Measurements from ENCODE around the gene CEBPG. TPM values are rescaled to one million over a fixed set of nuclear protein-coding genes. Genes with fewer than 3 reads are reported as not detected.

The CEBPG gene
- polyA plus RNA-seq, 4 donors, result 48.6 to 78.0 (median 67.7) TPM

DNA sequence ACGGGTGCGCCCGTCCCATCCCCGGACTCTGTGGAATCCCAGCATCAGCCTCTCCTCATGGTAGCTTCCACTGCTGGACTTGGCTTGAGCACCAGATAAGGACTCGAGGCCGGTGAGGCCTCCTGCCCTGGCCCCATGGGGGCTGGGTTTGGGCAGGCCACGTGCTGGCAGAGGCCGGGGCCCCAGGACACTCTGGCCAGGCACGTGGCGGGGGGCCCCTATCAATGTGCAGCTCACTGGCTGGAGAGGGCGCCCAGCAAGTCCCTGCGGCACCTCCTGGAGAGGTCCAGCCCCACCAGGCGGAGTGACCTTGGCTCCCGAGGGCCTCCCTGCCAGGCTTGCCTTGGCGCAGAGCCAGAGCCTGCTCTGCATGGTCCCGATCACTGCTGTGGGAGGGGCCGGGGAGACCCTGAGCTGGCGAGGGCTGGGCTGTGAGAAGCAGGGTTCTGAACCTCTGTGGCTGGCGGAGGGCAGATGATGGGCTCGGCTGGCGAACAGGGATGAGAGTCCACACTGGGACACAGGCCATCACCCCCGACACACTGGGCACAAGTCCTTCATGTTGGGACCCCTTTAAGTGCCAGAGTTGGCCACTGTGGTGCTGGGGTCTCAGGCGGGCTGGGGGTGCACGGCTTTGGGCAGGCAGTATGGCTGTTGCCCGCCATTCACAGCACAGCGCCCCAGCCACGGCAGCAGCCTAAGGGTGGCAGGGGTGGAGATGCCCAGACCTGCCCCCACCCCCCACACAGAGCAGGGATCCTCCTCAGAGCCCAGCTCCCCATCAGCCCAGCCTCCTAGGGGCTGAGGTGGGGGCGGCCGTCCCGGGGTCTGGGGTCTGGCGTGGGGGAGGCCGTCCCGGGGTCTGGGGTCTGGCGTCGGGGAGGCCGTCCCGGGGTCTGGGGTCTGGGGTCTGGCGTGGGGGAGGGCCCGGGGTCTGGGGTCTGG is 19.1 kb downstream of the CEBPG start:
- peak overlapping the region in 2 of 3 donors; percentile 85 to 91 for H3K27ac ChIP-seq (ENCODE audit: low read depth in 1 of 3, low read length in 2 of 3)
- peaks cover 7 to 87% (median 10%) of the 10 kb centered on the region in 3 donors for H3K4me1 ChIP-seq (ENCODE audit: control insufficient read depth in 3 of 3, insufficient read depth in 2 of 3, low read depth in 1 of 3, low read length in 2 of 3)
- WGBS, 3 donors, result 42 to 71% (median 61%) methylated on average over 37 to 39 of the region's 39 CpGs
- H3K27me3 ChIP-seq (ENCODE audit: control insufficient read depth in 3 of 3, insufficient read depth in 3 of 3, low read length in 3 of 3), result no peaks in the 10 kb centered on the region
- no peak for FAIRE-seq
- no peaks in the 10 kb centered on the region for H3K9me3 ChIP-seq (ENCODE audit: control insufficient read depth in 2 of 2, insufficient read depth in 1 of 2, low read depth in 1 of 2, low read length in 1 of 2)
- peaks cover 0 to 43% (median under 1%) of the 10 kb centered on the region in 3 donors for H3K36me3 ChIP-seq (ENCODE audit: control insufficient read depth in 3 of 3, insufficient read depth in 2 of 3, low read depth in 1 of 3, low read length in 3 of 3)
- DNase-seq, result peak; percentile 83 to 92
- no peak overlapping the region for H3K4me3 ChIP-seq (ENCODE audit: low read depth in 1 of 3, low read length in 3 of 3)

DNA sequence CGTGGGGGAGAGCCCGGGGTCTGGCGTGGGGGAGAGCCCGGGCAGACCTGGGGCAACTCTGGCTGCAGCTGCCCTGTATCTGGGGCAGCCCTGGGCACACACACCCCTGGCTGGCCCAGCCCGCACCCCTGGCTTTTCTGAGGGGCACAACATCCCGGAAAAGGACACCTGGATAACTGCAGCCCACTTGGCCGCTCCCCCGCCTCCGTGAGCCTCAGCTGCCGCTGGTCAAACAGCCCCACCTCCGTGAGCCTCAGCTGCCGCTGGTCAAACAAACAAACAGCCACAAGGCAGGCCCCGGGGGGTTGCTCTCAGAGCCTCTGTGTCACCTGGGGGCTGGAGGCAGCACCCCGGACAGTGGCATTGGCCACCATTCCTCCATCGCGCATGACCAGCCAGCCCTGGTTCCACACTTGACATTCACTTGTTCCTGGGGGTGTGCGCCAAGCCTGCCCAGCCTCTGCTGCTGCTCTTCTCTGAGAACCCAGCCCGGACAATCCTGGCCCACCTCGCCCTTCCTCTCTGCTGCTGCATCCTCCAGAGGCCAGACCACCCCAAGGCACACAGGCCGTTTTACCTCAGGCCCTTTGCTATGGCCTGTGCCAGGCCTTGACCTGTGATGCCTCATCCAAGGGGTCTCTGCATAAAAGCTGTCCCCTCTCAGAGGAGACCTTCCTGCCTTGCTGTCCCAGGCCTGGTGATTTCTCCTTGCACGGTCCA is 19.9 kb downstream of the CEBPG start:
- Histone ChIP-seq H3K27ac (ENCODE audit: low read depth in 1 of 3, low read length in 2 of 3) (peak overlapping the region in 2 of 3 donors; percentile 22 to 91), H3K9me3 (ENCODE audit: control insufficient read depth in 2 of 2, insufficient read depth in 1 of 2, low read depth in 1 of 2, low read length in 1 of 2) (no peaks in the 10 kb centered on the region), H3K27me3 (ENCODE audit: control insufficient read depth in 3 of 3, insufficient read depth in 3 of 3, low read length in 3 of 3) (no peaks in the 10 kb centered on the region), H3K4me1 (ENCODE audit: control insufficient read depth in 3 of 3, insufficient read depth in 2 of 3, low read depth in 1 of 3, low read length in 2 of 3) (peaks cover 7 to 80% (median 10%) of the 10 kb centered on the region in 3 donors), H3K4me3 (ENCODE audit: low read depth in 1 of 3, low read length in 3 of 3) (no peak overlapping the region), H3K36me3 (ENCODE audit: control insufficient read depth in 3 of 3, insufficient read depth in 2 of 3, low read depth in 1 of 3, low read length in 3 of 3) (peaks cover 0 to 42% (median 0%) of the 10 kb centered on the region in 3 donors)
- WGBS, 3 donors, result 65 to 85% (median 69%) methylated on average over 21 of the region's 21 CpGs
- DNase-seq (no peak), FAIRE-seq (no peak)

DNA sequence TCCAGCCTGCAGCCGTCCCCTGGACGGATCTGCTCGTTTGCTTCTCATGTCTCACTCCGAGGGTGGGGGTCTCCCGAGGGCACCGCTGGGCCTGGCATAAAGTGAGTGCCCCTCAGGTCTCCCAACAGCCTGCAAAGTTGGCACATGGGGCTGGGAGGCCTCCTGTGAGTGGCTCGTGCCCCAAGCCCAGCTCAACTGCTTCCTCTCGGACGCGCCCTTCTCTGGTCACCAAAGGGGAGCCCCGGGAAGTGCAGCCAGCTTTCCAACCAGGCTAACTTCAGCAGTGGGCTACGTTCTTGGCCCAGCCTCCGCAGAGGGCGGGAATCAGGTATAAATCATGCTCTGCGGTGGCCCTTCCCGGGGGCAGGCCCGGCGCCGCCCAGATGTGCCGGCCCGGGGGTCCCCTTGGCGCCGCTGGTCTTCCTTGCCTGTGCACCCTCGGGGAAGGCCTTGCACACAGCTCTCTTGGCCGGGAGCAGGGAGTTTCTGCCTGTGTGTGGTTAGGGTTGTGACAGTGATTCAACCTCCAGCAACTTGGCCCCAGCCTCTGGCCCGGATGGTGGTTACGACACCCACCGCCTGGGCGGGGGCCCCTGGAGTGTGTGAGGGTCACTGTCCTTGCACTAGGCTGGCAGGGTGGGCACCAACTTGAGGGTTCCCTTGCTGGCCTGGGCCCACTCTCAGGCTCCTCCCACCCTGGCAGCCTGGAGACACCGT is 20.7 kb downstream of the CEBPG start:
- Histone ChIP-seq H3K4me1 (ENCODE audit: control insufficient read depth in 3 of 3, insufficient read depth in 2 of 3, low read depth in 1 of 3, low read length in 2 of 3) (peaks cover 7 to 73% (median 10%) of the 10 kb centered on the region in 3 donors), H3K36me3 (ENCODE audit: control insufficient read depth in 3 of 3, insufficient read depth in 2 of 3, low read depth in 1 of 3, low read length in 3 of 3) (peaks cover 0 to 42% (median 0%) of the 10 kb centered on the region in 3 donors), H3K27ac (ENCODE audit: low read depth in 1 of 3, low read length in 2 of 3) (peak overlapping the region in 2 of 3 donors; percentile 72 to 91), H3K4me3 (ENCODE audit: low read depth in 1 of 3, low read length in 3 of 3) (no peak overlapping the region), H3K9me3 (ENCODE audit: control insufficient read depth in 2 of 2, insufficient read depth in 1 of 2, low read depth in 1 of 2, low read length in 1 of 2) (no peaks in the 10 kb centered on the region), H3K27me3 (ENCODE audit: control insufficient read depth in 3 of 3, insufficient read depth in 3 of 3, low read length in 3 of 3) (no peaks in the 10 kb centered on the region)
- 71 to 79% (median 73%) methylated on average over 30 of the region's 30 CpGs for WGBS, 3 donors
- DNase-seq (peak in 1 of 2 donors; percentile 44), FAIRE-seq (no peak)

DNA sequence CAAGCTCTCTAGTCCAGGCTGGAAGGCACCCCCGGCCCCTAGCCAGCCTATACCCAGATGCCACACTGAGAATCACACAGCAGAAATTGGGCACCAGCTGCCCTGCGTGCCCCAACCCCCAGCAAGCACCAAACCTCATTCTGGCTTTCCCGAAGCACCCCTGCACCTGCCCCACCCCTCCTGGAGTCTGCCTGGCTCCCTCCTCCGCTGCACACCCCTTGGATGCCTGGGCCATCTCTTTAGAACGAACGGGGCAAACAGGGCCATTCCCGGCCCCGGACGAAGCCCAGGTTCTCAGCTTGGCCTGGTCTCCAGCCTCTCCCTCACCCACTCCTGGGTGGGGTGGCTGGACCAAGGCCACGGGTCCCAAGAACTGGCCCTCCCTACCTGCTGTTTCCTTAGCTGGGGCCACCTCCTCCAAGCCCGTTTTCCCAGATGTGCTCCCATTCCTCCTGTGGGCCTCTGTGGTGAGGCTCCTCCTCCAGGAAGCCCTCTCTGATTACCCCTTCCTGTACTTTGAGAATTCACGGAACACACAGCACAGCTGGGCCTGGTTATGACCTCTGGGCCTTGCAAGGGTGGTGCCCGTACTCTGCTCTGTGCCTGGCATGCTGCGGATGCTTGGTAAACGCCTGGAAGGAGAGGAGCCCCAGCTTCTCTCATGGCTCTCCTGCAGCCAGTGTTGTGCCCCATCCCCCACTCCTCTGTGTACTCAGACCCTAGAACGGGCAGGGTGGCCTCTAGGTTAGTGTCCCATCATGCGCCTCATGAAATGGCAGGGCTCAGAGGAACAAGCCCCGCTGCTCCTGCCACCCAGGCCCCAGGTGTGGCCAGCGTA is 21.4 kb downstream of the CEBPG start:
- FAIRE-seq (no peak), DNase-seq (peak in 1 of 2 donors; percentile 85)
- Histone ChIP-seq H3K4me3 (ENCODE audit: low read depth in 1 of 3, low read length in 3 of 3) (no peak overlapping the region), H3K27me3 (ENCODE audit: control insufficient read depth in 3 of 3, insufficient read depth in 3 of 3, low read length in 3 of 3) (no peaks in the 10 kb centered on the region), H3K4me1 (ENCODE audit: control insufficient read depth in 3 of 3, insufficient read depth in 2 of 3, low read depth in 1 of 3, low read length in 2 of 3) (peaks cover 7 to 67% (median 7%) of the 10 kb centered on the region in 3 donors), H3K27ac (ENCODE audit: low read depth in 1 of 3, low read length in 2 of 3) (peak overlapping the region in 2 of 3 donors; percentile 72 to 91), H3K9me3 (ENCODE audit: control insufficient read depth in 2 of 2, insufficient read depth in 1 of 2, low read depth in 1 of 2, low read length in 1 of 2) (no peaks in the 10 kb centered on the region), H3K36me3 (ENCODE audit: control insufficient read depth in 3 of 3, insufficient read depth in 2 of 3, low read depth in 1 of 3, low read length in 3 of 3) (peaks cover 0 to 41% (median 2%) of the 10 kb centered on the region in 3 donors)
- 50 to 68% (median 53%) methylated on average over 19 of the region's 19 CpGs for WGBS, 3 donors

DNA sequence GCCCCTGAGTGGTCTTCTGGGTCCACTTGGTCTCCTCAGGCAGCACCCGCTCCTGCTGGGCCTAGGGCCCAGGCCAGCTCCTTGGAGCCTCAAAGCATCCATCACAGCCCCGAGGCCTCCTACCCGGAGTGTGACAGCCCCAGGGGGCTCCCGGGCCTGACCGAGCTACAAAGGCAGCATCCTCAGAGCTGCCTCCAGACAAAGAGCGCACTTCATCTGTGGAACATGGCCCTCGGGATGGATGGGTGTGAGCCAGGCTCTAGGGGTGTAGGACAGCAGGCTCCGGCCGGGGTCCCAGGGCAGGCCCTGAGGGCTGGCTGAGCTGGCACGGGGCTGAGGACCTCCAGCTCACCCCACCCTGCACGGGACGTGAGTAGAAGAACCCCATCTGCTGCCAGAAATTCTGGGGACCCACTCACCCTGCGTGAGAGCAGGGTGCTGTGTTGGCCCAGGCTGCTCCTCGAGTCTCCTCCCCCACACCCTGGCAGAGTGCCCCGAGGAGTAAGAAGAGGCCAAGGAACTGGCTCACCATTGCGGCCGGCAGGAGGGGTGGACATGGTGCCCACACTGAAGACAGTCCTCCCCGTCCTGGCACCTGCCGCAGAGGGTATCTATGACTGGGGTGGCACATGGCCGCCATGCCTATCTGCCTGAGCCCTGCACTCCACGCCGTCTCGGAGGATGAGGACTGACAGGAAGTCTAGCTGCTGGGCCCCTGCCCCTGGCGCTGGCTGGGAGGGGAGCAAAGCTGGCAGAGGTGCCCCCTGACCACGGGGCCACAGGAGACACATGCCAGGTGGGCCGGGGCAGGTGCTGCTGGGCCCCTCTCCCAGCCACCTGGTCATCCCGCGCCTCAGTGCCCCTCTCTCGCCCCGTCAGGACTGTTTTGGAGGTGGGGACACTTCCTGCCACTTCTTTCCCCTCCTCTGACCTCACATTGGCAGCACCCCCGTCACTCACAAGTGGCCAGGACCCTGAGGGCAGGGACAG is 22.3 kb downstream of the CEBPG start:
- Histone ChIP-seq H3K27ac (ENCODE audit: low read depth in 1 of 3, low read length in 2 of 3) (peak overlapping the region in 1 of 3 donors; percentile 72), H3K4me3 (ENCODE audit: low read depth in 1 of 3, low read length in 3 of 3) (no peak overlapping the region), H3K9me3 (ENCODE audit: control insufficient read depth in 2 of 2, insufficient read depth in 1 of 2, low read depth in 1 of 2, low read length in 1 of 2) (no peaks in the 10 kb centered on the region), H3K4me1 (ENCODE audit: control insufficient read depth in 3 of 3, insufficient read depth in 2 of 3, low read depth in 1 of 3, low read length in 2 of 3) (peaks cover 1 to 67% (median 7%) of the 10 kb centered on the region in 3 donors), H3K27me3 (ENCODE audit: control insufficient read depth in 3 of 3, insufficient read depth in 3 of 3, low read length in 3 of 3) (no peaks in the 10 kb centered on the region), H3K36me3 (ENCODE audit: control insufficient read depth in 3 of 3, insufficient read depth in 2 of 3, low read depth in 1 of 3, low read length in 3 of 3) (peaks cover 0 to 47% (median 2%) of the 10 kb centered on the region in 3 donors)
- WGBS, 3 donors, result 79 to 80% (median 80%) methylated on average over 31 of the region's 31 CpGs
- DNase-seq (no peak), FAIRE-seq (no peak)

DNA sequence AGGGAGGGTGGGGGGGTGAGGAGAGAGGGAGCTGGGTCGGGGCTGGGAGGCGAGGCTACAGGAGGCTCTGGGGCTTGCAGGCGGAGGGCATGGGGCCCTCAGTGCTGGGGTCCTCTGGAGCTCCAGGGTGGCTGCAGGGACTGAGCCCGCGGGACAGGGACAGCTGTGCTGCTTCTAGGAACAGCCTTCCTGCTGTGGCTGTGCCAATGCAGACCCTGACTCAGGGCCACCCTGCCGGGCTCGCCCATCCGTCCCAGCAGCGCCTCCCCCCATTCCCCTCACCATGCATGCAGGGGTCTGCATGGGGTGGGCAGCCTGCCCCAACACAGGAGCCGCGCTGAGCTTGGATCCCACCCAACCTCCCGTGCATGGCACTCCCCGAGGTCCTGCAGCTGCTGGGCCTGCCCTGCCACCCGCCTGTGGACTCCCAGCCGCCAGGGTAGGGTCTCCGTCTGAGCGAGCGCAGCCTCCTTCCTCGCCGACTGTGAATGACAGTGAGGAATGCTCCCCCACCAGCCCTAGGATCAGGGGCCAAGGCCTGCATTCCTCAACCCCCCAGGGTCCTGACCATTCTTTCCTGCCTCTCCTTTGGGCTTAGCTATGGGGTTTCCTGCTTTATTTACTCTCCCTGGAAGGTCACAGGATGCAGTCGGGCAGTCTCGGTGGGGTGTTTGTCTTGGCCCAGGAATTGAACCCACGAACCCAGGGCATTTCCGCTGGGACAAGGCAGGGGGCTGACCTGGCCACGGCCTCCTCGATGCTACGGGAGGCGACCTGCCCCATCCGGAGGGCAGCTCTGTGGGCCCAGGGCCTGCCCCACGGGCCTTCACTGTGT is 23.4 kb downstream of the CEBPG start:
- Histone ChIP-seq H3K4me1 (ENCODE audit: control insufficient read depth in 3 of 3, insufficient read depth in 2 of 3, low read depth in 1 of 3, low read length in 2 of 3) (peaks cover 0 to 67% (median 7%) of the 10 kb centered on the region in 3 donors), H3K4me3 (ENCODE audit: low read depth in 1 of 3, low read length in 3 of 3) (no peak overlapping the region), H3K36me3 (ENCODE audit: control insufficient read depth in 3 of 3, insufficient read depth in 2 of 3, low read depth in 1 of 3, low read length in 3 of 3) (peaks cover 0 to 52% (median 2%) of the 10 kb centered on the region in 3 donors), H3K27ac (ENCODE audit: low read depth in 1 of 3, low read length in 2 of 3) (no peak overlapping the region), H3K9me3 (ENCODE audit: control insufficient read depth in 2 of 2, insufficient read depth in 1 of 2, low read depth in 1 of 2, low read length in 1 of 2) (no peaks in the 10 kb centered on the region), H3K27me3 (ENCODE audit: control insufficient read depth in 3 of 3, insufficient read depth in 3 of 3, low read length in 3 of 3) (no peaks in the 10 kb centered on the region)
- DNase-seq, result no peak
- no peak for FAIRE-seq
- 77 to 83% (median 79%) methylated on average over 25 to 30 of the region's 30 CpGs for WGBS, 3 donors

Data from small intestine (tissue), 7 donors.